GM21360 (cell line): Measurements from ENCODE around the gene PTPRN2.

Source experiments
- ATAC-seq: cut with Tn5 transposase; IDR thresholded peaks from one replicate; pipeline ENCODE4 v1.9.1; 2021; ENCODE audit warnings: mild to moderate bottlenecking, moderate library complexity; ENCODE audit not compliant: unreplicated experiment

PTPRN2 gene

GRCh38 chr7:158581440-158582088 is 6.1 kb downstream of the PTPRN2 start:
- ATAC-seq = no peak

- ATAC-seq = no peak
Measured at GRCh38 chr7:158579662-158580646, 7.7 kb downstream of the PTPRN2 start.

- ATAC-seq = no peak
Measured at GRCh38 chr7:158576050-158576762, 11.4 kb downstream of the PTPRN2 start.

DNA sequence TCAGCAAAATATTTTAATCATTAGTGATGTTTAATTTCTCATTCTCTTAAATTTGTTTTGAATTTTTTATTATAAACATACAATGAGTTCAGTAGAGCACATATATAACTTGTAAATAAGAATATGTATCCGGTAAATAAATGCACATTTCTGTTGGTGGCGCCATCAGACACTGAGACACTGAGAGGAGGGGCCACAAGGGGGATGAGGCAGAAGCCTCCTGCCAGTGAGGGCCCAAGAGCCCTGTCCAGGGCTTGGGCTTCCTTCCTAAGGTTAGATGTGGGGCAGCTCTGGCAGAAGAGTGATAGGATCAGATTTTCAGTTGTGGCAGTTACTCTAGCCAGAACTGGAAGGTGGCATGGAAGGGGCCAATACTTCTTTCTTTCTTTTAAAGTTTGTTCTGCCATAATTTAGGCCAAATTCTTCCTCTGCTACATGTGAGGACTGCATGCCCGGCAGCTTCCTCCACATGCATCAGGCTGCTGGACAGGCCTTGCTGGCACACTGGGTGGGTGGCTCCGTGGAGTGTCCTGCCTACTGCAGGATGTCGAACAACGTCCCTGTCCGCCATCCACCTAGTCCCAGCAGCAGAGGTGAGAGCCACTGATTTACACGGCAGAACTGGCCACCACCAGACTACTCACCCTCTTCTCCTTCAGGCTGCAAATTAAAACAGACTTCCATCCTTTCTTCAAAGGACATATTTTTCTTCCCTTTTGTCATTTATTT is 13.2 kb downstream of the PTPRN2 start:
- ATAC-seq = no peak

GRCh38 chr7:158573310-158573709 is 14.3 kb downstream of the PTPRN2 start:
- no peak for ATAC-seq

DNA sequence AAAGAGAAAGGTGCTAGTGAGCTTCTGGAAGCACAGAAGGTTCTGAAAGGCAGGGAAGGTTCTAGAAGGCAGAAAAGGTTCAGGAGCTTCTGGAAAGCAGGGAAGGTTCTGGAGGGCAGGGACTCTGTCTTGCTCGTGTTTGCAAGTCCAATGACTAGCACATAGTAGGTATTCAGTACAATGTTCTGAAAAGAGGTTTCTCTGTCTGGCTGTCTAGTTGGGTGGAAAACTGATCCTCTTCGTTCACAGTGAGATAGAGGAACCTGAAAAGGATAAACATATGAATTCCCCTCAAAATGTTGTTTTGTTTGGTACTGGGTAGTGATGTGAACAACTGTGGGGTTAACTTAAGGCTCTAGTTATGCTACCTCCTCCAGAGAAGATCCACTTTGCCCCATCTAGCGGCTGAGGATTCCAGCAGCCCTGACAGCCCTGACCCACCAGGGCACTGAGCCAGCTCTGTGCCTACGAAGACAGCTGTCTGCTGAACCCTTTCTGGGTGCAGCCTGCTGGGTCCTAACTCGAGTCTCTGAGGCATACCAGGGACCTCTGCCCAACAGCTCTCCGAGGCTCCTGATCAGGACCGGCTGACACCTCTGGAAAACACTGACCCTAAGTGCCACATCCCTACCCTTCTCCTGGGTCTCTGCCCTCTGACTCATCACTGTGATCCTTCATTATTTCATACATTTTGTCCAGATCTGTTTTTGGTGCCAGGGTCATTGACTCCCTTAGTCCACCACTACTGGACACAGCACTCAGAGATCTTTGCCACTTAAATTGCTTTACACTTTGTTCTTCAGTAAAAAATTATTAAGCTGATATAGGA is 15.4 kb downstream of the PTPRN2 start:
- ATAC-seq = no peak

DNA sequence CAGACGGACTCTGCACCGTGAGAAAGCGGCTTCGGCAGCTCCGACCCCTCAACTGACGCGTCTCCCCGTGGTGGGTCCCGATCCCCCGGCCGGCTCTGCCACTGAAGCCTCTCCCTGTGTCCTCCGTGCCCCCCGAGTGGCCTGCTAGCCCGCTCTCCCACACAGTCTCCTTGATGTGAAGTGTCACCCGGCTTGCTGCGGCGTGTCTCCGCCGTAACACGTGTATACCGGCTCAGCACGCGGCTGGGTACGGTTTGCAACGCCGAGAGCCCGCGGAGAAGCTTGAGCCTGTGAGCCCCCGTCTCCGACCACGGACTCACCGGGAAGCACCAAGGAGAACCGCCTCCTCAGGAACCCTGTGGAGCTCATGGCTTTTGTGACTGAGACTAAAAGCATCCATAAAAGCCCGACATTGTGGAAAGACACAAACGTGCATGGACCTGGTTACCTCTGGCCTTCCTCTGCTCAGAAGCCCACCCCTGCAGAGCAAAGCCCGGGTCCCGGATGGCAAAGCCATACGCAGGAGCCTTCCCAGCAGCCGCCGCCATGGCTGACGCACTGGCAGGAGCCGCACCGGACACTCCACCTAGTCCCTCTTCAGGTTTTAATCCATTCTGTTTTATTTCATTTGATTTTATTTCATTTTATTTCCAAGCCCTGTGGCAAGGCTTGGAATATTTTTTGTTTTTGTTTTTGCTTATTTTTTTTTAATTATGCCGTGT is 17.0 kb downstream of the PTPRN2 start:
- no peak for ATAC-seq

DNA sequence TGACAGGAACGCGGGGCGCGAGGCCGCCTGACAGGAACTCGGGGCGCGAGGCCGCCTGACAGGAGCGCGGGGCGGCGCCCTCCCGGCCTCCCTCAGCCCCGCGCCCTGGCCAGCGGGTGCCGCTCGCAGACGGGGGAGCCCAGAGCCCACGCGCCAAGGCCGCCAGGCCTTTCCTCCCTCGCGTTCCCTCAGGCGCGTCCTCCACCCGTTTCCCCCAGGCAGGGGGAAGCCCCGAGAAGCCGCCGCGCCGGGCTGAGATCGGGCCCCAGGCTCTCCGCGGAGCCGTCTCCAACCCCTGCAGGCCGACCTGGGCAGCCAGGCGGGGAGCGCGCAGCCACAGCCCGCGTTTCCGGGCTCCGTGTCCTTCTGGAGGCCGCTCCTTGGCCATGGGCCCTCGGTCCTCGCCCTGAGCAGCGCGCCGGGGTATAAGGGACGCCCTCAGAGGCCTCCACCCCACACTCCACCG is 17.7 kb downstream of the PTPRN2 start:
- no peak for ATAC-seq

GRCh38 chr7:158568974-158569857 is 18.4 kb downstream of the PTPRN2 start:
- no peak for ATAC-seq

DNA sequence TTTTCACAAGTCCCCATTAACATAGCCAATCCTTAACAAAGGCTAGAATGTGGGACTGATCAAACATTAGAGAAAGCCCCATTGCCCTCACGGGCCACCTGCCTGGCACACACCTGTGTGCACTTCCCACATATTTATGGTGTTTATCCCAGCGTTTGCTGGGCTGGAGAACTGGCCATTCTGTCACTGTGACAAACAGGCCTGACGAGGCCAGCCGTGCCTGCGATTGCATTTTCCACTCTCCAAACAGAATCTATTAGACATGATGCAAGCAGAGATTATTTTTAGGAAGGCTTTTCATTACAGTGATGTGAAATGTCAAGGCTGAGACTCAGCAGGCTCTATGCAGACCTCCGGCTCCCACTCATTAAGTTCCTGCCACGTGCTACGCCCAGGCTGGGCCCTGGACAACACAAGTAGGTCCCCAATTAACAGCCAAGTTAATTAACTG is 20.4 kb downstream of the PTPRN2 start:
- ATAC-seq = no peak

DNA sequence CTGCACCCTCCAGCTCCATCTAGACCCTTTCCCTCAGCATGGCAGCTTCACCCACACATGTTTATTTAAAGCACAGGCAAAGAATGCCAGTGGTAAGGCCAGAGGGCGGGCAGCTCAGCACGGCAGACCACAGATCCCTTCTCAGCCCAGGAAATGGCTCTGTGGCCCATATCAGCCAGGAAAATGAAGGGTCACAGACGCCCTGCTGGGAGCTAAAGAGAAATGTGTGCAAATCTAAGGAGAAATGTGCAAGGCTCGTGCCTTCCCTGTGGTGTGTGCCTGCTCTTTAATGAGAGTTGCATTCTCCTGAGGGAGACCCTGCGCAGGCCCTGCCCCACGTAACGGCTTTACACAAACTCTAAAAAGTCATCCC is 23.0 kb downstream of the PTPRN2 start:
- no peak for ATAC-seq

DNA sequence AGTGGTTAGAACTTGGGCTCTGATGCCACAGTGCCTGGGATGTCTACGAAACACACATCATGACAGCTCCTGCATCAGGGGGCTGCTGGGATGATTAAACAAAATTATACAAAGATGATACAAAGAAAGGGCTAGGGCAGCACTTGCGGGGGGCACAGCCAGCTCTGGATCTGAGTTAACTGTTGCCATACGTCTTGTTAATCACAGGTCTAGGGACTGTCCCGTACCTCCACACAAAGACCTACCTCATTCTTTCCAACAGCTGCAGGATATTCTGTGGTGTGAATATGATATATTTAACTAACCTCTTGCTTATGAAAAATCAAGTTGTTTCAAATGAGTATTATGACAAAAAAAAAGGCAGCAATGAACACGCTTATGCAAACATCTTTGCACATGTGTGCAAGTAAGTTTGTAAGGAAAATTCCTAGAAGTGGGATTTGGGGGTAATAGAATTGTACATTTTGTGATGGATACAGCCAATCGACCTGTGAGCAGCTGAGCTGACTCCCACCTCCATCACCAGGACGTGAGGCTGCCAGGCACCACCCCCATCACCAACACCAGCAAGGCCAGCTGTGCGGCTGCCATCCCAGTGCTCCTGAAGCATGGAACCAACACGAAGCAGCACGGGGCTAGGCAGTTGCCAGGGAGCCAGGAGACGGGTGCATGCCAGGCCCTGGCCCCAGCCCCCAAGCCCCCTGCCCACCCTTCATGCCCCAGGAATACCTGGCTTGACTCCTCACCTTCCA is 23.5 kb downstream of the PTPRN2 start:
- ATAC-seq = no peak

GRCh38 chr7:158563051-158563450 is 24.6 kb downstream of the PTPRN2 start:
- no peak for ATAC-seq

DNA sequence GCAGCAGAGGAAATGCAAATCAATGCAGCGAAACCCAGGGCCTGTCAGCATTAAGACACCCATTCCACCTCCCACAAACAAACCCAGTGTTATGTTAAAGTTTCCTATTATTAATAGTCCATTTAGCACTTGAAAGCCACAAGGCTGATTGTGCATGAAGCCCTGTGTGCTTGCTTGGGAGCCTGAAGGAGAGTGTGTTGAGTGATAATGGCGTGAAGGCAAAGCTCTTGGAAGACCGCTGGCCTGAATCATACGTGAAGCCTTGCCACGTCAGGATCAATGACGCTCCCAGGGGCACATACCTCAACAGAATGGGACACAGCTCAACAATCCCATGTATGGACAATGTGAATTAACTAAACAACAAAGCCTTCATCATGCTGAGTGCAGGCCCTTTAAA is 25.1 kb downstream of the PTPRN2 start:
- no peak for ATAC-seq

DNA sequence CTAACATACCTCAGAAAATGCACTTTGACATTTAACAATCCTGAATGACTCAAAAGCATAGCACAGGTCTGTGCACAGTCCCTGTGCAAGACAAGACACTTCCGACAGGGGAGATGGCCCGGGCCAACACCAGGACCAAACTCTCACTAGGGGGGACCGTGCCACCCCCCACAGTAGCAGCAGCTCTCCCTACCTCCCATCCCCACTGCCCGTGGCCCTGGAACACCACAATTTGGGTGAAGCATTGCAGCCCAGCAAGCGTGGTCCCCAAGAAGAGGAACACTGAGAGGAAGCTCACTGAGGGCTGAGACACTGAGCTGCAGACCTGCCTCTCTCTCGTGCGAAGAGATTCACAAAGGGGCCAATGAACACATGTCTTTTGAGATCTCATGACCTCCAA is 26.0 kb downstream of the PTPRN2 start:
- ATAC-seq = no peak

DNA sequence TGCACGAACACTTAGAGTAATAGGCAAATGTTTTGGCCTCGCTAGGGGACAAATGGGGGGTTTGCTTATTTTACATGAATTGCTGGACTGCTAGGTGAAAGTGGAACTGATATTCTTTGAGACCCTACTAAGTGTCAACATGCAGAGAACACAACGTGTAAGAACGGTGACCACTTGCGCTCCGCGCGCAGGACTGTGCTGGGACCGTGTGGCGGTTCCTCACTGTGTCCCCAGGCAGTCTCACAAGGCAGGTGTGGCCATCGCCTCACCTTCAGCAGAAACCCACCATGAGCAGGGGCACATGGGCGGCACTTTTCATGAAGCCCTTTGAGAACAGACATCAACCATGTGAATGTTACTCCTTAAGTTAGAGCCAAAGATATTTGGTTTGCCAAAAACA is 27.2 kb downstream of the PTPRN2 start:
- no peak for ATAC-seq

DNA sequence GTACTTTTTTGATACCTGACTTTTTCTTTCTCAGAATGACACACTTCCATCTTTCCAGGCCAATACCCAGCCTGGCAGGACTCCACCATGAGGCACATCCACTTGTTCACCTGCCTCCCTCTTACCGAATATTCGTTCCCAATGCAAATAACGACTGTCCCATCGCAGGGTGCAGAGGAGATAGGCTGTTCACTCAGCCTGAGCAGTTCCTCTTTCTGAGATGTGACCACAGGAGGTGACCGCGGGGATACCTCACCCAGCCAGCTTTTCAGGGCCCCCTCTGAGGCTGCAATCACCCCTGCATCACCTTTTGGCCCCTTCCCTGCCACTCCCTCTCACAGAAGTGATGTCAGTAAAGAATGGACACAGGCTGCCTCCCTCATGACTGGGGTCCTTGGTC is 28.3 kb downstream of the PTPRN2 start:
- no peak for ATAC-seq

- ATAC-seq = no peak
Measured at GRCh38 chr7:158558816-158559215, 28.8 kb downstream of the PTPRN2 start.
